ENCODE measurements around the gene TOE1.
A peak's percentile ranks its signal among the peaks of the same experiment; 100 is the strongest.

The TOE1 gene

DNA sequence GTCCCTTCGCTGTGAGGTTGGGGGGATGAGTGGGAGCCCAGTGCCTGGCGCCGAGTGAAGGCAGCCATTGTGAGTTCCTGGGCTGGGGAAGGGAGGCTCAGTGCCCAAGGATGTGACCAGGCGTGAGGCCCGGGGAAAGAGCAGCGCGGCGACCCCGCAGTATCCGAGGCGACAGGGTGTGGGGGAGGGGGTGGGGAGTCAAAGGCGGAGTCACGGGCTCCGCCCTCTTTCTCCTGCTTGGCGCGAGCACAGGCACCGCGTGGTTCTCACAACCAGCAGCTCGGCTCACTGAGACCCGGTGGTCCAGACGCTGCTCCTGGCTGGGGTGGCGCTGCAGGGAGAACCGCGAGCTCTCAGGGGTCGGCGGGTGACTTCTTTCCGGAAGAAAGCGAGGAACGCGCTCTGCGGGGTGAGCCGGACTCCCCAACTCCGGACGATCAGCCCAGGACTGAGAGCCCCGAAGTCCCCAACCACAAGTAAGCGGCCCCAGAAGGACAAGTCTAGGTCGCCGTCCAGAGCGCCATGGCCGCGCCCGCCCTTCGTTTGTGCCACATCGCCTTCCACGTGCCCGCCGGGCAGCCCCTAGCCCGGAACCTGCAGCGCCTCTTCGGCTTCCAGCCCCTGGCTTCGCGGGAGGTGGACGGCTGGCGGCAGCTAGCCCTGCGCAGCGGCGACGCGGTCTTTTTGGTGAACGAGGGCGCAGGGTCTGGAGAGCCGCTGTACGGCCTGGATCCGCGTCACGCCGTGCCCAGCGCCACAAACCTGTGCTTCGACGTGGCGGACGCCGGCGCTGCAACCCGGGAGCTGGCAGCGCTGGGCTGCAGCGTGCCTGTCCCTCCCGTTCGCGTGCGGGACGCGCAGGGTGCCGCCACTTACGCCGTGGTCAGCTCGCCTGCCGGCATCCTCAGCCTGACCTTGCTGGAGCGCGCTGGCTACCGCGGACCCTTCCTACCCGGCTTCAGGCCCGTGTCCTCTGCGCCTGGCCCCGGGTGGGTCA is 13.0 kb upstream of the TOE1 start, which contains the start of gene HPDL:
TSS of gene HPDL (plus strand) at position 269 of the 997 bp plus-strand sequence. CDS start at position 523, 254 bp downstream.
- DNase-seq = peak in 2 of 3 donors; percentile 36 to 57

DNA sequence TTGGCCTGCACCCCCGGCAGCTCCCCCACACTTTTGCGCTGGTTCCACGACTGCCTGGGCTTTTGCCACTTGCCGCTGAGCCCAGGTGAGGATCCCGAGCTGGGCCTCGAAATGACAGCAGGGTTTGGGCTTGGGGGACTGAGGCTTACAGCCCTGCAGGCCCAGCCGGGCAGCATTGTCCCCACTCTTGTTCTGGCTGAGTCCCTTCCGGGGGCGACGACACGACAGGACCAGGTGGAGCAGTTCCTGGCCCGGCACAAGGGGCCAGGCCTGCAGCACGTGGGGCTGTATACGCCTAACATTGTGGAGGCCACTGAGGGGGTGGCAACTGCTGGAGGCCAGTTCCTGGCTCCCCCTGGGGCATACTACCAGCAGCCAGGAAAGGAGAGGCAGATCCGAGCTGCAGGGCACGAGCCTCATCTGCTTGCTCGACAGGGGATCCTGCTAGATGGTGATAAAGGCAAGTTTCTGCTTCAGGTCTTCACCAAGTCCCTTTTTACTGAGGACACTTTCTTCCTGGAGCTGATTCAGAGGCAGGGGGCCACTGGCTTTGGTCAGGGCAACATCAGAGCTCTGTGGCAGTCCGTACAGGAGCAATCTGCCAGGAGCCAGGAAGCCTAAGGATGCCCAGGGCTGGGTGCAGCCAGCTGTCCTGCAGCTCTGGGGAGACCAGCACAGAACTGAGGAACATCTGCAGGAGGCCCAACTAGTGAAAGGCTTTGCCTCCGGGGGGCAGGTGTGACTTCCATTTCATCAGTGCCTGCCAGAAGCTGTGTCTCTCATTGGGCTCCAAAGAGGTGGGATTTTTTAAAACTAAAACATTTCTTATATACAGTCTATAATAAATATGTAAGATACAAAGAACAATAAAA is 12.1 kb upstream of the TOE1 start:
- no peak for DNase-seq

DNA sequence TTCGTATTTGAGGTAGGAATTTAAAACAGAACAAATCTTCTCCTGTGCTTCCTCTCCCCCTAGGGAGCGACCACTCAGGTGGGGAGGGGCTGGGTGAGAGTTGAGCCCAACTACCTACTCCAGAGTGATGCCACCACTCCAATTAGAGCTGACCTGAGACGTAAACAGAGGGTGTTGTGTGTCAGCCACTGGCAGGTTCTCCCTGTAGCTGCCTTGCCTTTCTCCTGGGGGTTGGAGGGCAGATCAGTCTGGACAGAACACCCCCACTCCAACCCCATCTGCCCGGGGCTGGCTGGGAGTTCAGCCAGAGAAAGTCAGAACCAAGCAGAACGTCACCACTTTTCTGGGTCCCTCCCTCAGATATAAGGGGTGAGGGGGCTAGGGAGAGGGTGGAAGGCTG is 11.3 kb upstream of the TOE1 start:
- DNase-seq = no peak

DNA sequence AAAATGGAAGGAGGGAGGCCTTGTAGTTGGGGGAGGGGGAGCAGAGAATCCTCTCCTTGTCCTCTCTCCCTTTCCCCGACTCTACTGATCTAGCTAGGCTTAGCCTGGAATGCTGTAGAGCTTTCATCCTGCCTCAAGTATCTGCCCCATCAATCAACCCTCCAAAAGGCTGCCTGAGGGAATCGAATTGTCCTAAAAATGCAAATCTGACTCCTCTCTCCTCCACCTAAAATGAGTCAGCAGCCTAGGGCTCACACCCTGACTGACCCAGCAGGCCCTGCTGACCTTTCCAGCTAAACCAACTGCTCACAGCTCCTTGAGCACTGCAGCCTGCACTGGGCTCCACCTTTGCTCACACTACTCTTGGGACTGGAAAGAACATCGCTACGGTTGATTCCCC is 10.5 kb upstream of the TOE1 start:
- no peak for DNase-seq

DNA sequence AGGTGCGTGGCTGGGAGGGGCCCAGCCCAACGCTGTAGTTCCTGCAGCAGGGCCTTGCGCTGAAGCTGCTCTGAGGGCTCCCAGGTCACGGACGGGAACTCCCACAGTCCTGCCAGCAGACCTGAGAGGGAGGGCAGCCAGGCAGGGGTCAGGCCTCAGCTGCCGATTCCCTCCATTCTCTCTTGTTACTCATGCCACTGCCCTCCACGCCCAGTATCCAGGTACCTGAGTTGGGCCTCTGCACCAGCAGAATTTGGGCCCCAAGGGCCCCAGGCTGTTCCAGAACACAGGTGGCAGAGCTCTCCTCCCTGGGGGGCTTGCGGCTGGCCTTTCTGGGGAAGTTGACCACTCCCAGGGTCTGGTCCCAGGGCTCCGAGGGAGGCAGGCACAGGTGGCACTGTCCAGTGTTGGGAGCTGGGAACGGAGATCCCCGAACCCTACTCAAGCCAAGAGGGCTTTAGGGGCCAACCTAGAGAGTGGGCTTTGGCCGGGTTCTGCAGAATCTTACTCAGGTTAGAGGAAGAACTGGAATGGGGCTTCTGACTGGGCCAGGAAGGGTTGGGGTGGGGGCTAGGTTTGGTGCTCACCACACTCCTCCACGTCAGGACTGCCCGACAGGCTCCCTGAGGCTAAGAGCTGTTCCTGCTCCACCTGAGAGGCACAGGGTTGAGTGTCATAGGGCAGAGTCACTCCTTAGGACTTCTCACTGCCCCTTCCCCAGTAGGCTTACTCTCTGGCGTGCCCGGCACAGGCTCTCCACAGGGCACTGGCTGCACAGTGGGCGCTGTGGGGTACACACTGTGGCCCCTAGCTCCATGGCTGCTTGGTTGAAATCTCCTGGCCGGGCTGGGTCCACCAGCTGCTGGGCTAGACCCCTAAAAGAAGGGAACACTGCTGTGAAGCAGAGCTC is 8.3 kb upstream of the TOE1 start:
- no peak for DNase-seq

DNA sequence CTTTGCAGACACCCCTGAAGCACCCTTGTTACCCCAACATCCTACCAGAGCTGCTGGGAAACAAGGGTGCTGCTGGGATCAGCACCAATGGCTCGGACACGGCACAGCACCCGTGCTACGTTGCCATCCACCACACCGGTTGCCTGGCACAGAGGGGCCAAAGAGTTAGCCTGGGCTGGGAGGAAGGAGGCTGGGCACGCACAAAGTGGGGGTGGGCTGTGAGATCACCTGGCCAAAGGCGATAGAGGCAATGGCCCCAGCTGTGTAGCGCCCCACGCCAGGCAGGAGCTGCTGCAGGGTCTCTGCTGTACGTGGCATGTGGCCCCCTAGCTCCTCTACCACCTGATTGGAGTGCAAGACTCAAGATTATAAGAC is 7.6 kb upstream of the TOE1 start:
- DNase-seq = no peak

DNA sequence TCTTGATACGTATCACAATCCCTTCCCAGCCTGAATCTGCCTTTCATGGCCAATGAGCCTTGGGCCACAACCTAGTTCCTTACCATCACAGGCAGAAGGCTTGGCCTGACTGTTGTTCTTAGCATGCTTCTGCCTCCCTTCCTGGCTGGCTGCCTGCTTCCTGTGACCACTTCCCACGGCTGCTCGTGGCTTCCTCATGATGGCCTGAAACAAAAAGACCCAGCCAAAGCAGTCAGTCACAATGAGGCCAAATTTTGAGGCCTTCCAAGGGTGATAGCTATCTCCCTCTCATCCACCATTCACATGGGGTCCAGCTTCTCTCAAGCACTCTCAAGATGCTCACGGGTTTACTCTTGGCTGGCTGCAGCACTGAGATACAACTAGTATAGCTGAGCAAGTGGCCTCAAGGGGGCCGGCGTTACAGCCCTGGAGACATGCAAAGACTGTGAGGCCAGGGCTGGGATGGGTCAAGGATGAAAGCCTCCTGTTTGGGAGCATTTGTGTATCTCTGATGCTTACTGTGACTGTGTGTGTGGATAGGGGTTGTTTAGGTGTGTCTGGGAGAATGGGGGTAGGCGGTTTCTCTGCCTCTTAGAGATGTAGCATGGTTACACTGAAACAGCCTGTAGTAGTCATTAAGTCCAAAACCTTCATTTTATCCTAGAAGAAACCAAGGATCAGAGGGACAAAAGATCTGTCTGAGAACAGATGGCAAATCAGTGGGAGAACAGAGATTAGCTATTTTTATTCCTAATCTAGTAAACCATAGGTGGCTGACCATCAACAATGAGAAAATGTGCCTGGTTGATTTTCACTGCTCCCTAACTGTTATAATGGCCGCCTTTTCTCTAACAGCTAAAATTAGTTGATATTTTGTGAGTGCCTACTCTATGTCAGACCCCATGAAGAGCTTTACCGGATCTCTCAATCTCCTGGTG is 5.4 kb upstream of the TOE1 start:
- DNase-seq = peak; percentile 29 to 55 (median 43)

DNA sequence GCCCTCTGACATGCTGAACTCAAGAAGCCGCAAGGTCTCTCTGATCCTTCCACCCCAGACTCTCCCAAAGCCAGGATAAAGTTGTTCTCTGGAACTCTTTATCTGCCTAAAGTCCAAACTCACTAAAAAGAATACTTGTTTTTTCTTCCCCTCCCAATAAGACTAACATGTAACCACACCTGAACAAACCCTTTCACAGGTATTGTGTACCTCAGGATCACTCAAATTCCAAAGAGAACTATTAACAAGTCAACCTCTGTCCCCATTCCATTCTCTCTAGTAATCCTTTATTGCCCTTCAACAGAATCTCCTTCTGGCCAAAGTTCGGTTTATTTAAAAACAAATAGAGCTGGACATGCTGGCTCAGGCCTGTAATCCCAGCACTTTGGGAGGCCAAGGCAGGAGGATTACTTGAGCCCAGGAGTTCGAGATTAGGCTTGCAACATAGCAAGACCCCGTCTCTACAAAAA is 4.1 kb upstream of the TOE1 start:
- no peak for DNase-seq

DNA sequence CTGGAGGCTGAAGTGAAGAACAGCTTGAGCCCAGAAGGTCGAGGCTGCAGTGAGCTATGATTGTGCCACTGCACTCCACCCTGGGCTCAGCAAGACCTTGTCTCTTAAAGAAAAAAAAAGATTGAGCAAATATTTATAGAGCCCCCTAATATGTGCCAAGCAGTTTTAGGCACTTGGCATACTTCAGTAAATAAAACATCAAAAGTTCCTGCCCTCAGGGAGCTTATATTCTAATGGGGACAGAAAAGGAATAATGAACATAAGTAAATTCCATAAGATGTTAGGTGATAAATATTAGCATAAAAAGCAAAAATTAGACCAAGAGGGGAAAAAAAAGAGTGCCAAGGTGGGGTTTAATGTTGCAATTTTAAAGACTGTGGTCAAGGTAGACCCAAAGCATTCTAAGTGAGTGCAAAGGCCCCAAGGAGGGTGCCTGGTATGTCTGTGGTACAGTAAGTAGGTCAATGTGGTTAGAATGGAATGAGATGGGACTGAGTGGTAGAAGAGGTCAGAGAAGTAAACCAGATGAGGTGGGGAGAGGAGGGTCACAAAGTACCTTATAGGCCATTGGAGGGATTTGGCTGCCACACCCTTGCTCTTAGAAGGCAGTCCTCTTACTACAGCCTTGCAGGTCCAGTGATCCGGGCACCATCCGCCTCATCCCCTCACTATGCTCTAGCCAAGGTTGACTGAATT is 2.2 kb upstream of the TOE1 start:
- no peak for DNase-seq

DNA sequence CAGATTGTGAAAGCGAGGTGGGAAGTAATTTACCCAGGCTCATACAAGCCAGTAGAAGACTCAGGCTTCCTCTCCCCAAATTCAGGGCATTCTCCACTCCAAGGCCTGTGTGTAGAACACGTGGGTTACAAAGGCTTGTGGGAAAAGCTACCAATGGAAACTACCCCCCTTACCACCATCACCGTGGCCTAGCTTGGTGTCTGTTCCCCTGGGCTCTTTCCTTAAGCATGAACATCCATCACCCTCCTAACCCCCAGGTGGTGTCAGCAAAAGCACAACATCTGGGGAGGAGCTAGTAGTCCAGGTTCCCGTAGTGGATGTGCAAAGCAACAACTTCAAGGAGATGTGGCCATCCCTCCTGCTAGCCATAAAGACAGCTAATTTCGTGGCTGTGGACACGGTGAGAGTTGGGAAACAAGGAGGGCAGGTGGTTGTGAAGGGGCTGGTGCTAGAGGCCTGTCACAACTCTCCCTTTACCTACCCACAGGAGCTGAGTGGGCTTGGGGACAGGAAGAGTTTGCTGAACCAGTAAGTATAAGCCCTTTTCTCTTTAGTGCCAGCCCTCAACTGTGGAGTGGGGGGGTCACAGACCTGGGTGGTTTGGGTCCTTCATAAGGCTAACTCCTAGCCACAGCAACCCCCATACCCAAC is 971 bp downstream of the TOE1 start:
- DNase-seq = peak in 2 of 3 donors; percentile 16 to 20

DNA sequence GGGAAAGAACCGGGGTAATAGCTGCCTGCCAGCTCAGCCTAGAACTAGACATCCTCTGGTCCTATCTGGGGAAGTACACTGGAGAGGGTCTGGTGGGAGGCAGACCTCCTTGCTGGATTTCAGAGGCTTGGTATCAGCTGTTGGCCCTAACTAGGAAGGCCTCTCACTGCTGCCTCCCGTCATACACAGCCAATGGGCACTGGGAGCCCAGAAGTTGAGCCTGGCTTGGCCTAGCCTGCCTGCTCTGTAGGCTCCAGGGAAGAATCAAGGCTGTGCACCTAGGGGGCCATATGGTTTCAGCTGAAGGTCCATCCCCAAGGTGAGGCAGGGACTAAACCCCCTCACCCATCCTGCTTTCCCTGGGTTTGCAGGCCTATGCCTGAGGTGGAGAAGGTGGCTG is 4.5 kb downstream of the TOE1 start:
- no peak for DNase-seq

DNA sequence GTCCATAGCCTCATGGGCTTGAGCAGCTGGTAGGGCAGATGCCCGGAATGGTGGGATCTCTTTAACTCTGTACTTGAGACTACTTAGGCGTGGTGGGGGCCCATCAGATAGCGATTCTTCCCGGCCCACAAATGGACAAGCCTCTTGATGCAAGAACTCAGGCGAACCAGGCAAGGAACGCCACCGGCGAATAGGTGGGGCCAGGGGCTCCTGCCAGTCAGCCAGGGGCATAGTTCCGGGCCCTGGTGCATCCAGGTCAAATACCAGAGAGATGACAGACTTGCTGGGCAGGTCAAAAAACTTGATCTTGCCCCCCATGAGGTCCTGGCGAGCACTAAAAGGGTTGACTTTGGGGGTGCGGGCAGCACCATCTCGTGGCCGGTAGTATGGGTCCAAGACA is 5.0 kb downstream of the TOE1 start:
- no peak for DNase-seq

DNA sequence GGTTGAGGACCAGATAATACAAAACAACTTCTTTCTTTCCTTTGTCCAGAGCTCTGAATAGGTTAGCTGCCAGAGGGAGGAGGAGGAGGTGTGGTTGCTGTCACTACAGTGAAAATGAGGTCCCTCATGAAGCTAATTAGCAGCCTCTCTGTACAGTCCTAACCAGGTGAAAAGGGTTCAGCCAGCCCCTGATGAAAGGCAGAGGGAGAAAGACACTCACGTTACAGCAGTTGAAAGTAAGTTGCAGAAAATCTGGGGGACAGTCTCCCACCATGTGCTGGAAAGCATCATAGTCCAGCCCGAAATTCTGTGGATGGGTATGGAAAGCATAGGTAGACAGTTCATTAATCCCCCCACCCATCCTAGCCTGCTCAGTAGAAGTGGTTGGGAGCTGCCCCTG is 6.5 kb downstream of the TOE1 start:
- no peak for DNase-seq

DNA sequence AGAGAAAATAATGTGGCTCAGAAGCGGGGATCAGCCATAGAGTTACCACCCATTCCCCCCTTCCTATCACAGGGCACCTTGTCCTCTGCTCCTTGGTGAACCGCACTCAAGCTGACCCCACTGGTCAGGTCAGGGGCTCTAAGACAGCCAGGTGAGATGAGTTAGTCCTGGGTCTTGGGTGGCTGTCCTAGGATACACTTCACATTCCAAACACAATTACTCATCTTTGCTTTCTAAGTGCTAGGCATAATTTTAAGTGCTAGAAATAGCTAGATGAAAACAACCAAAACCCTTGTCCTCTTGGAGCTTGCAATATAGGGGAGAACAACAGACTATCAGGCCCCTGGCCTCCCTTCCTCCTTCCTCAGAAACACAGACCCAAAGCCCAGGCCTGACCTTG is 8.1 kb downstream of the TOE1 start:
- DNase-seq = no peak

DNA sequence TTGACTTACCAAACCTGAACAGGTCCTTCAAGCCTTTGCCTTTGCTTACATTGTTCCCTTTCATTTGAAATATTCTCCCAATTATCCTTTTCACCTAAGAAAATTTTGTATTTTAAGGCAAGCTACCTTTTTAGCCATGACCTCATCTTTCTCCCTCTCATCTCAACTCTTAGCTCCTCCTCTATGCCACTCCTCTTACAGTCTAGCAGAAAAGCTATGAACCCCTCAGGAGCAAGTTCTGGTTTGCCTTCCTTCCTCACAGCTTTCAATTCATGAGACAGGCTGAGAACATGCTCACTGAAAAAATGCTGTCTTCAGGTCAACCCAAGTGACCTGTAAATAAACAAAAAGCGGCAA is 8.6 kb downstream of the TOE1 start:
- no peak for DNase-seq

DNA sequence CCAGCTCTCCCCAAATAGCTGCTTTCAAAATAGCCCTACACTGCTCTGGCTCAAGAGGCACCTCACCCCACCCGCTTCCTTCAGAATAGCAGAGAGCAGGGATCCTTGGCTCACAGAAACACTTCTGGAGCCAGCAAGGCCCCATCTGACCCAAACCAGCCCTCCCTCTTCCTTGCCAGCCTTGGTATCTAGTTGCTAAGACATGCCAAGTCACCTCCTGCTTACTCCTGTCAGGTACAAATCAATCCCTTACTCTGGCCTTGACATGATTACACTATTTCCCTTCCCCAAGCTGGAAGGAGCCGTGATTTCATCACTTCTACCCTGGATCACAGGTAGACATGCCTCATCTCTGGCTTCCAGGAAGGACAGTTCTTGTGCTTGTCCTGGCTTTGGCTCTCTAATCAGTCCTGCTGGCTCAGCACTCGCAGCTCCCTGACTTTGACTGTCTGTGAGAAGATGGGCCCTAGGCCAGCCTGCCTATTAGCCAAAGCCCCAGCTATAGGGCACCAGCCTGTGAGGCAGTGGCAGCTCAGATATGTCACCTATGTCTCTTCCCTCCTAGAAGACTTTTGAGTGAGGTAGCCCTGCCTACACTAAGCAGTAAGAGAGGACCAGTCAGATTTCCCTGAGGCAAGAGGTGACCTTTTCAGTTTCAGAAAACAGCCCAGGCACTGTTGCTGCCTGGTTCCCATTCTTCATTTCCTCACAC is 9.2 kb downstream of the TOE1 start:
- no peak for DNase-seq

DNA sequence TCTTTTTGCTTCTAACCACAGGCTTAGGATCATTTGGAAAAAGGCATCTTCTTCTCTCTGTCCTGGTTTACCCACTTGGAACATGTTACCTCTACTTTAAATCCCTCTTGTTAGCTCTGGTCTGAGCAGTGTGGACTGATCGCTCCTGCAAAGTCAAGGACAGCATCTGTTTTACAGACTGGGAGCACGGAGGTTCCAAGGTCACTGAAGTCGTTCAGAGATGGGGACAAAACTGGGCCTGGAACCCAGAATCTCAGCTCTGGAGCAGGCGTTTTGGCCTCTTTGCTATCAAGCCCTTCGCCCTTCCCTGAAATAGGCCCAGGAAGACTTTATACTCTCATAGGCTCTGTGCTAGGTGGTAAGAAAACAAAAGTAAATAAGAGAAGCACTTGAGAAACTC is 11.5 kb downstream of the TOE1 start:
- no peak for DNase-seq

DNA sequence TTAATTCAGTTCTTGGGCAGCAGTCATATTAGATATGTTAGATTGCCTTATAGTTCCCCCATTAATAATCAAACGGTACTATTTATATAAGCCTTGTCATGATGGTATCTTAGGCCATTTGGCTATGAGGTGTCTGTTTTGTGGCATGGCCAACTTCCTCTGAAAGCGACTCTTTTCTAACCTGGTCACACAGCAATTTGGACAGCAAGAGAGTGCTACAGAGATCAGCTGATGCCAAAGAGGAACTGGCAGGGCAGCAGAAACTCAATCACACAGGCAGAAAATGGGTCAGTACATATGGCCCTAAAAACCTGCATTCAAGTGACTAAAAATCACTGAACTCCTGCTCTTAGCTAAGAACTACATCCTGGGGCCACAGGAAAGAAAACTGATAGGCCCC is 13.7 kb downstream of the TOE1 start:
- peak in 1 of 3 donors; percentile 22 for DNase-seq

DNA sequence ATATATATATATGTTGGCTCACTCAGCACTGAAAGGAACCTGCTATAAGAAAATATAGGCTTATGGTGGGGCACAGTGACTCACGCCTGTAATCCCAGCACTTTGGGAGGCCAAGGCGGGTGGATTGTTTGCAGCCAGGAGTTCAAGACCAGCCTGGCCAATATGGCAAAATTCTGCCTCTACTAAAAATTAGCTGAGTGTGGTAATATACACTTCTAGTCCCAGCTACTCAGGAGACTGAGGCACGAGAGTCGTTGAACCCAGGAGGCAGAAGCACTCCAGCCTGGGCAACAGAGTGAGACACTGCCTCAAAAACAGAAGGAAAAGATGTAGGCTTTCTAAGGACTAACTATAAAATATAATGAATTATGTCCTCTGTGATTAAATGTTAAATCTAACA is 14.9 kb downstream of the TOE1 start:
- no peak for DNase-seq

DNA sequence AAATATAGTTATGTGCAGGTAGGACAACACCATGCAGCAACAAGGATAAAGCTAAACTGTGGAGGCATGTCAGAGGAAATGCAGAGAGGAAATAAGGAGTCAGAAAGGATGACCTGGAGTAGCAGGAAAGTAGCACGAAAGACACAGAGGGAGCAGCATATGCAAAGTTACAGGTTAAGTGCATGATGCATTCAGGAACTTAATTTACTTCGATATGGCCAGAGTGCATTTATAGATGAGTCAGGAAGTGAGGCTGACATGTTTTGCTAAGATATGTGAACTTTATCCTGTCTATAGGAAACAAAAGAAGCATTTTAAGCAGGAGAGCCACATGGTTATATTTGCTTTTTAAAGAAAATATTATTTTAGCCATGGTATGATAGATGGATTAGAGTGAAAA is 15.7 kb downstream of the TOE1 start:
- no peak for DNase-seq
